DND-41 (cell line): Measurements from ENCODE around the gene KIF13A.

Experiments used
- EZH2 ChIP-seq: IDR thresholded peaks from 3 replicates; pipeline ENCODE4 v1.6.1; 2012; ENCODE audit warnings: borderline replicate concordance, low read depth, mild to moderate bottlenecking, moderate library complexity, low read length, inconsistent platforms; ENCODE audit not compliant: severe bottlenecking
- TF ChIP-seq, protein P1 (sequence below): IDR thresholded peaks from 2 replicates; pipeline ENCODE4 v1.5.1; 2012; ENCODE audit warnings: borderline replicate concordance, low read length, moderate library complexity, mild to moderate bottlenecking; ENCODE audit not compliant: poor library complexity, severe bottlenecking; ENCODE audit errors: extremely low read depth

DNA sequence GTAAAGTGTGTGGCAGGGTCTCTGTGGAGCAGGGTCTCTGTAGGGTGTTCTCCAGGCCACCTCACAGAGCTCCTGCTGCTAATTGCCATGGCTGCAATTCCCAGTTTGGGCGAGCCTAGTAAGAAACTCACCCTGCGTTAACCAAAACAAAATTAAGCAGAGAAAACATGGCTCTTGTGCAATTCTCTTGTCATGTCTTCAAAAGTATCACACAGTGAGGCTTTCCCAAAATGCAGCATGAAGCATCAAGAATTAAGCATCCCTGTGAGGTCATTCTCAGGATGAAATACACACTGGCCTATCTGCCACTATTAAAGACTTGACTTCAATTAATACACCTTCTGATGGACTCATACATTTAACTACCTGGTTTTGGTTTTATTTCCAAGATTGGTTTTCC is 72.8 kb downstream of the KIF13A start:
- TF ChIP-seq, protein P1, sequence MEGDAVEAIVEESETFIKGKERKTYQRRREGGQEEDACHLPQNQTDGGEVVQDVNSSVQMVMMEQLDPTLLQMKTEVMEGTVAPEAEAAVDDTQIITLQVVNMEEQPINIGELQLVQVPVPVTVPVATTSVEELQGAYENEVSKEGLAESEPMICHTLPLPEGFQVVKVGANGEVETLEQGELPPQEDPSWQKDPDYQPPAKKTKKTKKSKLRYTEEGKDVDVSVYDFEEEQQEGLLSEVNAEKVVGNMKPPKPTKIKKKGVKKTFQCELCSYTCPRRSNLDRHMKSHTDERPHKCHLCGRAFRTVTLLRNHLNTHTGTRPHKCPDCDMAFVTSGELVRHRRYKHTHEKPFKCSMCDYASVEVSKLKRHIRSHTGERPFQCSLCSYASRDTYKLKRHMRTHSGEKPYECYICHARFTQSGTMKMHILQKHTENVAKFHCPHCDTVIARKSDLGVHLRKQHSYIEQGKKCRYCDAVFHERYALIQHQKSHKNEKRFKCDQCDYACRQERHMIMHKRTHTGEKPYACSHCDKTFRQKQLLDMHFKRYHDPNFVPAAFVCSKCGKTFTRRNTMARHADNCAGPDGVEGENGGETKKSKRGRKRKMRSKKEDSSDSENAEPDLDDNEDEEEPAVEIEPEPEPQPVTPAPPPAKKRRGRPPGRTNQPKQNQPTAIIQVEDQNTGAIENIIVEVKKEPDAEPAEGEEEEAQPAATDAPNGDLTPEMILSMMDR: no peak
- no peak for TF ChIP-seq EZH2
